NCI-H1105 treated with DMSO at 0.1 percent for 48 hours (cell line): ENCODE measurements around the gene ABHD6.
"Not testable (repeated sequence)": the region's sequence is repeated elsewhere in the genome, so short reads cannot be mapped to it uniquely, and the experiment has no call there.

Experiments used
- DNase-seq: peaks from one replicate; lab custom pipeline; 2025; lab: John Stamatoyannopoulos, UW

The ABHD6 gene

GRCh38 chr3:58210761-58211460, 26.7 kb upstream of the ABHD6 start, which contains the start of gene DNASE1L3:
Gene DNASE1L3, minus strand, starts transcription at chr3:58210972. Its CDS starts 66 bp downstream, at chr3:58210906.
- no peak for DNase-seq

GRCh38 chr3:58214484-58215316, 22.9 kb upstream of the ABHD6 start:
- no peak for DNase-seq

DNA sequence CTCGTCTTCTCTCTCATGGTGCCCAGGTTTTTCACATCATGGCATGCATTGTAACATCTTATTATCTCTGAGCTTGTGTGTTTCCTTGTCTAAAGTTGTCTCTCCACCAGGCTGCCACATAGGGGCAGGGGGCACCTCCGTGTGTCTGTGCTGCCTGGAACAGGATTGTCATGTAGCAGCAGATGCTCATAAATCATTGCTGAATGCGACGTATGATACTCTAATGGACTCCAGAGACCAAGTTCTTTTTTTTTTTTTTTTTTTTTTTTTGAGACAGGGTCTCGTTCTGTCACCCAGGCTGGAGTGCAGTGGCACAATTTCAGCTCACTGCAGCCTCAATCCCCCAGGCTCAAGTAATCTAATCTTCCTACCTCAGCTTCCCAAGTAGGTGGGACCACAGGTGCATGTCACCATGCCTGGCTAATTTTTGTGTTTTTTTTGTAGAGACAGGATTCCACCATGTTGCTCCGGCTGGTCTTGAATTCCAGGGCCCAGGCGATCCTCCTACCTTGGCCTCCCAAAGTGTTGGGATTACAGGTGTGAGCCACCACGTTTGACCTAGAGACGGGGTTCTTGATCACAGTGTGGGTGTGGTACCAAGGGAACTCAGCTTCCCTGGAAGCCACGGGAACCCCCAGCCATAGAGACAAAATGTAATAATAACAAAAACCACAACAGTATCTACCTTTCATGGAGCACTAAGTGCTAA, 22.1 kb upstream of the ABHD6 start:
- DNase-seq, result no peak

DNA sequence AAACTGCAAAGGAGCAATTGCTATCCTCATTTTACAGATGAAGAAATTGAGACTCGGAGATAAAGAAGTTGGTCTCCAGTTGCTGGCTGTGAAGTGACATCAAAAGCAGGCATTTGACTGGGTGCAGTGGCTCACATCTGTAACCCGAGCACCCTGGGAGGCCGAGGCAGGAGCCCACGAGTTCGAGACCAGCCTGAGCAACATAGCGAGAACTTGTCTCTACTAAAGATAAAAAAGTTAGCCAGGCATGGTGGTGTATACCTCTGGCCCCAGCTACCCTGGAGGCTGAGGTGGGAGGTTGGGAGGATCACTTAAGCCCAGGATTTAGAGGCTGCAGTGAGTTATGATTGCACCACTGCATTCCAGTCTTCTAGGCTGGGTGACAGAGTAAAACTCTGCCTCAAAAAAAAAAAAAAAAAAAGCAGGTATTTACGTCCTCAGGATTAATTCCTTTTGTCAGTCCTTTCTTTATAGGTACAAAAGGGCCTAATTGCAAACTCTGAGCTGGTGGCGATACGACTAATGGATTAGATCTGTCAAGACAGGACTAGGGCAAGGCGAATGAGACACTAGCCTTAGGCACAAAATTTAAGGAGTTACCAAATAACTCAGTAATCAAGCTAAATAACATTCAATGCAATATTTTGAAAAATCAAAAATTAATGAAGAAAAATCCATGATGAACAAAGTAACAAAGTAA, 20.9 kb upstream of the ABHD6 start:
- no peak for DNase-seq

GRCh38 chr3:58217209-58217811, 20.3 kb upstream of the ABHD6 start:
- no peak for DNase-seq

- no peak for DNase-seq
These were observed 18.7 kb upstream of the ABHD6 start for GRCh38 chr3:58218904-58219303.

- DNase-seq, result no peak
These were observed 15.3 kb upstream of the ABHD6 start for GRCh38 chr3:58222161-58222724.

GRCh38 chr3:58223855-58224254, 13.7 kb upstream of the ABHD6 start:
- DNase-seq, result no peak

DNA sequence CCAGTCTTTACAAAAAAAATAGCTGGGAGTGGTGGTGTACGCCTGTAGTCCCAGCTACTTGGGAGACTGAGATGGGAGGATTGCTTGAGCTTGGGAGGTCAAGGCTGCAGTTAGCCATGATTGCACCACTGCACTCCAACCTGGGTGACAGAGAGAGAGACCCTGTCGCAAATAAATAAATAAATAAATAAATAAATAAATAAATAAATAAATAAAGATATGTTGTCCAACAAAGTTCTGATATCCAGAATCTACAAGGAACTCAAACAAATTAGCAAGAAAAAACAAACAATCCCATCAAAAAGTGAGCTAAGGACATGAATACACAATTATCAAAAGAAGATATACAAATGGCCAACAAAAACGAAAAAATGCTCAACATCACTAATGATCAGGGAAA, 9.7 kb upstream of the ABHD6 start:
- not testable (repeated sequence) for DNase-seq

DNA sequence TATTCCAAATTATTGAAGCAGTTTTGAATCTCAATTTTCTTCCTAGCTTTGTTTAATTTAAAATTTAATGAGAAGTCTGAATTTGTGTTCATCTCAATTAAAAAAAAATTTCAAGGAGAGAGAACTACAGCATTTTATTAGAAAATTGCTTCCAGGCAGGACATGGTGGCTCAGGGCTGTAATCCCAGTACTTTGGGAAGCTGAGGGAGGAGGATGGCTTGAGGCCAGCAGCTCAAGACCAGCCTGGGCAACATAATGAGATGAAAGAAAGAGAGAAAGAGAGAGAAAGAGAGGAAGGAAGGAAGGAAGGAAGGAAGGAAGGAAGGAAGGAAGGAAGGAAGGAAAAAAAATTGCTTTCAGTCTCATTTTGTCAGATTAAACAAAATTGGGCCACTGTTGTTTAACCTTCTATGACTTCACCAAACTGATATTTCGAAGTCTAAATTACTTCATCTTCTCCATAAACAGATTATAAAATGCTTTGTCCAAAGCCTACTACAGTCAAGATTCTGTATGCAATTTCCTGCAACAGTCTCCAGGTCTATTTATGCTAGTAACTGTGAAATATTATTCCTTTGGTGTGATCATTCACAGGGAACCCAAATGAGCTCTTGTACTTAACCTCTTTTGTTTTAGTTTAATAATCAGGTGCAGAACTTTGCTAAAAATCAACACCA, 6.6 kb upstream of the ABHD6 start:
- DNase-seq, result no peak

DNA sequence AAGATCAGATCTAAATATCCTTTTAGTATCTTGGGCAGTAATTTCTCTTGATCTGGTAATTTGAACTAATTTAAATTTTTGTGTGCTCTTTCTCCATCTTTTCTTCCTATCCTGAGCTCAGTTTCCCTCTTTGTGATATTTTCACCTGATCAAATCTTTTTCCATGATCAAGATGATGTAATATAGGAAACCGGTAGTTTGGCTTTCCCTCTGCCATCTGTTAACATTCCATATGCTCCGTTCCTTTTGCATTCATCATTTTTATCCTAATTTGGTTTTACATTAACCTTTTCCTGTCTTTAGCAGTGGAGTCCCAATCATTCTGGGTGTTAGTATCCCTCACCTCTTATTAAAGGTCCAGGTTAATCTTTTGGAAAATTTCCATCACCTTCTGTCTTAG, 5.9 kb upstream of the ABHD6 start:
- DNase-seq, result no peak

DNA sequence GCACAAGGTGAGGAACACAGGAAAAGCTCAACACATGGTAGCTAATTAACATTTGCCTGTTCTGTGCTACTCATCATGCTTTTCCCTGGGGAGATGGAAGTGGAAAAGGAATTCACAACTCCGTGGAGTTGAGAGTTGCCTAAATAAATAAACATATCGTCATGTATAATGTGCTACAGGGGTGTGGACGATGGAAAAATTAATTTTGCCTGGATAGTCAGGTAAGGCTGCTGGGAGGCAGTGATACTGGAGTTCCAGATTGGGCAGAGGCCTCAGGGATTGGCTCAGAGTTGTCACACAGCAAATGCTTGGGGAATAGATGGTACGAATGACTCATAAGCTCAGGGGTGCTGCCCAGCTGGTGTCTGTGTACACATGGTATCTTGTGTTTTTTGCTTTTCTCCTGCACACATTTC, 3.1 kb upstream of the ABHD6 start:
- no peak for DNase-seq

DNA sequence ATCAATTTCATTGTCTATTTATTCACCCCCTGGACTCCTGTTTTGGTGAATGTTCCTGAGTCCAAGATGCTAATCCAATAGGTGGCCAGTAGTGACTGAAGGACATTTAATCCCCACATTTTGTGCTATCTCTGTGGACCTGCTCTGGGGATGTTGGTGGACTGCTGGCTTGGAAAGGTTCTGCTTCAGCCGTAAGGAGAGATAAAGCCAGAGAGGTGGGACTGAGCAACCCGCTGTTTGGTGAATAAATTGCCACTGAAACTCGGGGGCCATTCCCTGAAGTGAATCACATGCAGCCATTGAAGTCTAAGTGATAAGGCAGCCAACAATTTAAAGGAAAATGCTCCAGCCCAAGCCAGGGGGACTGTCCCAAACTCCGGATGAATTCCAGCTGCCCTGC, 1.6 kb upstream of the ABHD6 start:
- DNase-seq, result no peak

DNA sequence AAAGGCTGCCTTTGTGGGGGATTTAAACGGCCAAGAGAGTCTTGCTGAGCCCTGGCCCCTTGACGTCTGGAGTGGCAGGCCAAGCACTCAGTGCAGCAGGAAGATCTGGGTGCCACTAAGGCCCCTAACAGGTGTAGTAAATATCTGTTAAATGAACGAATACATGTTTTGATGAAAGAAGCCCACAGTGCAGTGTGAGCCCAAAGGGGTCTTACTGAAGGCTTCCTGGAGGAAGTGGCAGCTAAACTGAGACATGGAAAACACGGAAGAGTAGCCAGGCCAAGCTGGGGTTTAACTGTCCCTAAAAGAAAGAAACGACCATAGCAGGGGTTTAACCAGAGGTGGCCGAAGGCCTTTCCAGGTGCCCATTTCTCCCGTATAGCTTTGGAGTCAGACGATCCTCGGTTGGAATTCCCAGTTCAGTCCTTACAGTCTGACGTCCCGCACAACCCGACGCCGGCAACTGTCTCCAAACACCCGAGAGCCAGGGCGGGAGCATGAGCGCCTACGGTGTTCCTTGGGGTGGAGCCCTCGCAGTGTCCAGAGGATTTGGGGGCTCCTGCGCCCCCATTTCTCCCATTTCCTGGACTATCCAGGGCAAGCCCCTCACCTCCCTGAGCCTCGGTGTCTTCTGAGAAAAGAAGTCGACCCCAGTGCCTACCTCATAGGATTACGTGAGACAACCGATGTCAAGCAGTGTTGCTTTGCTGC, 910 bp upstream of the ABHD6 start:
- DNase-seq, result no peak

- DNase-seq, result peak; percentile 32
These were observed 519 bp downstream of the ABHD6 start for GRCh38 chr3:58237941-58238681.

DNA sequence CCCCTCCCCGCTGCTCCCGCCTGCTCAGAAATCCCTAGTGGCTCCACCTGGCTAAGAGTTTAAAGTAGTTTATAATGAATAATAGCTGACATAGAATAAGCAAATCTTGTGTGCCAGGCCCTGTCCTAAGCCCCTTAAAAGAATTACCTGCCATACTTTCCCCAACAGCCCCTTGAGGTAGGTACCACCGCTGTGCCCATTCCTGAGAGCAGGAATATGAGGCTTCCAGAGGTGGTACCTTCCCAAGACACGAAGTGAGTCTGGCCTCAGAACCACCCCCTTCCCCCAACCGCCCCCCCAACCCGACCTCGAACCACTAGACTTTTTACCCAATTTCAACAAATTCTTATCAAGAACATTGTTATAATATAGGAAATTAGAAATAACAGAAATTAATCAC, 1.2 kb downstream of the ABHD6 start:
- no peak for DNase-seq

DNA sequence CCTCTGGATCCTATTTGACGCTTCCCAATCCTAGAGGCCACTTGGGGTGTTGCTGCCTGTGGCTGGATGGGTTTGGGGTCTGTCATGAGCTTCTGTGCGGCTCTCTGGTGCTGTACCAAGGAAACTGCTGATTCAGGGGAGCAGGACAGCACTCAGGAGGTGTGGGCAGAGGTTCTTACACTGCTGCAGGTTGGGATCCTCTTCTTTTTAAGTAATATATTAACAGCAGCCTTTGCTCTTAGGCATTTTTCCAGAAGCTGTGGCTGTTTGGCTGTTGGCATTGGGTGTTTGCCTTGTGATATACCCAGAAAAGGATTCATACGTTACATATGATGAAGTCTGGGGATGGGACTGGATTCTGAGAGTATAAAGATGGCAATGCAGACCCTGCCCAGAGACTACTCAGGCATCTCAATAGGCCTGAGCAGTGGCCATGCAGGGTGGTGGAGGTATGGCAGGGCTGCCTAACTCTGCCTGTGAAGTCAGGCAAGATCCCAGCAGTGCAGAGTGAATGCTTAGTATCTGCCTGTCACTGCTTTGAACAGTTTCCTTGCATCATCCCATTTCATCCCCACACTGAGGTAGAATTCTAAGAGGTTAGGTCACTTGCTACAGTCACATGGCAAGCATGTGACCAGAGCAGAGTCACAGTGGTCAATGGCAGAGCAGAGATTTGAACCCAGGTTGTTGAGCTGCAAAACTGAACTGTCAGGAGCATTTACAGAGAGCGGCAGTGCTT, 3.9 kb downstream of the ABHD6 start:
- no peak for DNase-seq

GRCh38 chr3:58242340-58242739, 4.7 kb downstream of the ABHD6 start:
- no peak for DNase-seq

DNA sequence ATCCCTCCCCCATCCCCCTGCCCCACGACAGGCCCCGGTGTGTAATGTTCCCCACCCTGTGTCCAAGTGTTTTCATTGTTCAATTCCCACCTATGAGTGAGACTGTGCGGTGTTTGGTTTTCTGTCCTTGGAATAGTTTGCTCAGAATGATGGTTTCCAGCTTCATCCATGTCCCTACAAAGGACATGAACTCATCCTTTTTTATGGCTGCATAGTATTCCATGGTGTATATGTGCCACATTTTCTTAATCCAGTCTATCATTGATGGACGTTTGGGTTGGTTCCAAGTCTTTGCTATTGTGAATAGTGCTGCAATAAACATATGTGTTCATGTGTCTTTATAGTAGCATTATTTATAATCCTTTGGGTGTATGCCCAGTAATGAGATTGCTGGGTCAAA, 5.3 kb downstream of the ABHD6 start:
- DNase-seq, result not testable (repeated sequence)
